ENCODE results near the gene TEAD4.

The TEAD4 gene

DNA sequence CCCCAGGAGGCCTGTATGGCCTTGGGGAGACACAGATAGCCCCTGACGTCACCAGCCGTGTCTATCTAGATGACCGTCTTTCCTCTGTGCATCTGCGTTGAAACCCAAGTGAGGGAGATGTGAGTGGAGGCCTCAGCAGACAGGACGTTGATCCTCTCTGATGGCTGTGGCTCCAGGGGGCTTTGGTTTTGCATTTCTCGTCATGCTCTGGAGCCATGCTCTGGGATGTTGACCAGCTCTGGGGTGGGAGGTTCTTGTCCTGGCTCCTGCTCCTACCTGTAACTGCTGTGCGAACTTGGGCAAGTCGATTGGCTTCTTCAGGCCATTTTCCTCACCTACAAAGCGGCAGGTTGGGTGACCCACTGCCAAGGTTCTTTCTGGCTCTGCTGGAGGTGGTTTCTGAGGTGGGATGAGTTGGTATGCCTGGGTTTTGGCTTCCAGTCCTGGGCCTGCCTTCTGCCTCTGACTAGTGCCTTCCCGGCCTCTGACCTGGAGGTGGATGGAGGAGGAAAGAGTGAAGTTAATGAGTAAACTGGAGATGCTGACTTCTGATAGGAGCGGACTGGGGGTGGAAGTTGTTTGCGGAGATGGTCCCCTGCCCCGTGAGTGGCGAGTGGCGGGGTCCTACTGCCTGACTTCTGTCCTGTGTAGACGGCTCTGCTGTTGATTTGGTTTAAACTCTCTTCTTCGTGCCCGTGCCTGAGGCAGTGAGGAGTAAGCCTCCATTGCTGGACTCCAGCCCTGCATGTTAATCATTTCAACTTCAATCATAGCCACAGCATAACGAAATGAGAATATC, 126.3 kb downstream of the TEAD4 start:
- no peak for DNase-seq

DNA sequence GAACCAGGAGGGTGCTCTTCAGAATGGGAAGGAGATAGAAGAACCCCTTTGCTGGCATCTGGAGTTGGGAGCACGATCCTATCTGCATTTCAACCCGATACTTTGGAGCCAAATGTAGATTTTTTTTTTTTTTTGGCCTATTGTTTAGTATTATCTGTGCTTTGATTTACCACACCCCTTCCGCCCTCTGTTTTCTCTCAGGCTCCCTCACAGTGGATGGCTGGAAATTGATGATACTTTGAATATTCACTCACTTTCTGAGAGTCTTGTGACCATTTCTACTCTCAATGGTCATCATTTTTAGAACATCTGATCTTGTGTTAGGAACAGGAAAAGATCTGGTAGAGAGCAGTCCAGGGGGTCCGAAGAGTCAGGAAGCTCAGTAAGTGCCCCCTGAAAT, 127.0 kb downstream of the TEAD4 start:
- no peak for DNase-seq

DNA sequence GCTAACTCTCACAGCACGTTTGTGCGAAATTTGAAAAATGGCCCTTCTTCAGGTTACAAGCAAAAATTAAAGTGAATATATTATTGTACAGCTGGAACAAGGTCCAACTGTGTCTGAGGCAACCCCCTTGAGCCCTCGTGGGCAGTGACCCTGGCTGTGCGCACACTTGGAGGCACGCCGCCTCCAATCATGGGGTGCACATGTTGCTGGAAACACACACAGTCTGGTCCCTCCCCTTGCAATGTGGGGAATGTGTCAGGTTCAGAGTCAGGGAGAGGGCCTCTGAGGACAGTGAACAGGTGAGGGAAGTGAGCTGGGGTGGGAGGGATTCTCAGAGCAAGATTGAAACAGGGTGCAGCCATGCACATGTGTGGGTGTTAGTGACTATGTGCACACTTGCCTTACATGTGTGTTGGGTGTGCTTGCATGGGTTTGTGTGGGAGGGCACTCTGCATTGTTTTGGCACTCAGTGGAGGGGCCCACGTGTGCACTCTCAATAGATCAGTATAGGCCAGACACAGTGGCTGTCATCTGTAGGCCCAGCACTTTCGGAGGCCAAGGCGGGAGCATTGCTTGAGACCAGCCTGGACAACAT, 127.6 kb downstream of the TEAD4 start:
- no peak for DNase-seq

DNA sequence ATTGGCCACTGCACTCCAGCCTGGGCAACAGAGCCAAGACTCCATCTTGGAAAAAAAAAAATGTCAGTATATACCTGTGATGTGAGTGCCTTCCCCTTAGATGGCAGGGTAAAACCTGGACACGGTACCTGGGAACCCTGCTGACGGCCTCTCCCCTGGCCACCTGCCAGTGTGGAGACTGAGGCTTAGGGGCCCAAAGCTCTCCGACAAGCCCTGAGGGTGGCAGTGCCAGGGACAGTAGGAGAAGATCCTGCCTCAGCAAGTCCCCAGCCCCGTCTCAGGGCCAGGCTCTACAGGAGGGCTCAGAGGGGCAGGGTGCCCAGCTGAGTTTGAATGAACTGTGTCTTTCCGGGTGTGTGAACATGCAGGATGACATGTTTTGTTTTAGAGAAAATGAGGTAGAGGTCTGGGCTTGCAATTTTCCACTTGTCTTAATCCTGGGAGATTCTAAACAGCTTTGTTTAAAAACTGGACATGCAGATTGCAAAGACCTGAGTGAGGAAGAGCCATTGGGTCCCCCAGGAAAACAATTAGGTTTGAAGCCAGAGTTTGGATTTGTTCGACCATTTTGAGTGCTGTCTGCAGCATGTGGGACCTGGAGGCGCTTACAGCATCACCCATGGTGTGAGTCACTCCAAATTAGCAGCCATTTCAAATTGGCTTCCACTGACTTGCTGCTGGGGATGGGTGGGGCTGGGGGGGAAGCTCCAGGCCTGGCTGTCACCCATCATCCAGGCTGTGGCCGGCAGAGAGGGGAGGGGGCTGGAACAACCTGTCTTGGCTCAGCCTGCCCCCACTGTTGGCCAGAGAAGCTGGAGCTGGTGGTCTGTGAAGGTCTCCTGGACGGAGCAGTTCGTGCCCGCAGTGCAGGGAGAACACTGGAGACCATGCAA, 128.8 kb downstream of the TEAD4 start:
- DNase-seq, result no peak

DNA sequence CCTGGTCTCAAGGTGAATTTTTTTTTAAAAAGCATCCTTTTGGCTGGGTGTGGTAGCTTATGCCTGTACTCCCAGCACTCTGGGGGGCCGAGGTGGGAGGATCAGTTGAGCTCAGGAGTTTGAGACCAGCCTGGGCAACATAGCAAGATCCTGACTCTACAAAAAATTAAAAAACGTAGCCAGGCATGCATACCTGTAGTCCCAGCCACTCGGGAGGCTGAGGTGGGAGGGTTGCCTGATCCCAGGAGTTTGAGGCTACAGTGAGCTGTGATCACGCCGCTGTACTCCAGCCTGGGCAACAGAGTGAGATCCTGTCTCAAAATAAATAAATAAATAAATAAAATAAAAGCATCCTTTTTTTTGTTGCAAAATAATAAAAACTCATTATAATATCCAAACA, 130.4 kb downstream of the TEAD4 start:
- no peak for DNase-seq

Data from activated CD4-positive, alpha-beta T cell treated with anti-CD3 and anti-CD28 coated beads for 1 hour (primary cell).